IPS-18c (cell line): Measurements from ENCODE around the gene TBX4.
"Not testable (repeated sequence)": the region's sequence is repeated elsewhere in the genome, so short reads cannot be mapped to it uniquely, and the experiment has no call there.

Experiments used
- H3K4me3 ChIP-seq: 2 replicates; pipeline ENCODE4 v1.7.0; 2013; ENCODE audit warnings: low read depth, mild to moderate bottlenecking, low read length, moderate library complexity; ENCODE audit not compliant: insufficient read depth
- H3K9me3 ChIP-seq: one replicate; pipeline ENCODE4 v1.6.1; 2013; ENCODE audit warnings: mild to moderate bottlenecking, low read length, moderate library complexity; ENCODE audit not compliant: control insufficient read depth, insufficient read depth

Gene TBX4

DNA sequence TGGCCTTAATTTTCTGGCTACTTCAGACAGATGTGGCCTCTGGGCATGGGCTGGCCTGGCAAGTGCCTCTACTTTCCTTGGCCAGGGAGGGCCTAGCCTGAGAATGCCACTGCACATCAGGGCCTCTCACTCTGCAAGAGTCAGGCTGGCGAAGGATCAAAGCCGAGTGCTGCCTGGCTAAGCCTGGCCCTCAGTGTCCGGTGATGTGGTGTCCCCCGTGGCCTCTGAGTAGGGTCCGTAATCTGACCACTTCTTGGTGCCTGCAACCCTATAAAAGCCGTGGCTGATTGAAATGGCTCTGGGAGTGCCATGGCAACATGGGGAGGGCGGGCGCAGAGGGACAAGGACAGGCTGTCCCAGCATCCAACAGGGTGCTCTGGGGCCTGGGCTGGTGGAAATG is 30.2 kb downstream of the TBX4 start:
- H3K9me3 ChIP-seq, result no peaks in the 10 kb centered on the region
- H3K4me3 ChIP-seq, result no peak overlapping the region

DNA sequence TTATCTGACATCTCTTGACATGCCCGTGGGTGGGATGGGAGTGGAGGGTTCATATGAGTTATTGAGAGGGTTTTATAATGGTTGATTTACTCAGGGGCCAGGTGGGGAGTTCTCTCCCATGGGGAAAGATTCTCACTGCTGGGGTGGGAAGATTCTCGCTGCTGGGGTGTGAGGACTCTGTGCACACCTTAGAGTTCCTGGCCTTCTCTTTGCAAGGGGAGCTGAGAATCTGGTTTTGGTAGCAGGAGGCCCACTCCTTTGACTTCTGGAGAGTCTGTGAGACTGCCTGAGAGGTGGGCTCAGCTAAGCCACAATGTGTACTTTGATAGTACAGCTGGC is 31.5 kb downstream of the TBX4 start:
- Histone ChIP-seq H3K9me3 (no peaks in the 10 kb centered on the region), H3K4me3 (no peak overlapping the region)

GRCh38 chr17:61484174-61484573 is 32.0 kb downstream of the TBX4 start:
- Histone ChIP-seq H3K4me3 (no peak overlapping the region), H3K9me3 (no peaks in the 10 kb centered on the region)

GRCh38 chr17:61485067-61485775 is 33.0 kb downstream of the TBX4 start:
- H3K4me3 ChIP-seq, result no peak overlapping the region
- no peaks in the 10 kb centered on the region for H3K9me3 ChIP-seq

DNA sequence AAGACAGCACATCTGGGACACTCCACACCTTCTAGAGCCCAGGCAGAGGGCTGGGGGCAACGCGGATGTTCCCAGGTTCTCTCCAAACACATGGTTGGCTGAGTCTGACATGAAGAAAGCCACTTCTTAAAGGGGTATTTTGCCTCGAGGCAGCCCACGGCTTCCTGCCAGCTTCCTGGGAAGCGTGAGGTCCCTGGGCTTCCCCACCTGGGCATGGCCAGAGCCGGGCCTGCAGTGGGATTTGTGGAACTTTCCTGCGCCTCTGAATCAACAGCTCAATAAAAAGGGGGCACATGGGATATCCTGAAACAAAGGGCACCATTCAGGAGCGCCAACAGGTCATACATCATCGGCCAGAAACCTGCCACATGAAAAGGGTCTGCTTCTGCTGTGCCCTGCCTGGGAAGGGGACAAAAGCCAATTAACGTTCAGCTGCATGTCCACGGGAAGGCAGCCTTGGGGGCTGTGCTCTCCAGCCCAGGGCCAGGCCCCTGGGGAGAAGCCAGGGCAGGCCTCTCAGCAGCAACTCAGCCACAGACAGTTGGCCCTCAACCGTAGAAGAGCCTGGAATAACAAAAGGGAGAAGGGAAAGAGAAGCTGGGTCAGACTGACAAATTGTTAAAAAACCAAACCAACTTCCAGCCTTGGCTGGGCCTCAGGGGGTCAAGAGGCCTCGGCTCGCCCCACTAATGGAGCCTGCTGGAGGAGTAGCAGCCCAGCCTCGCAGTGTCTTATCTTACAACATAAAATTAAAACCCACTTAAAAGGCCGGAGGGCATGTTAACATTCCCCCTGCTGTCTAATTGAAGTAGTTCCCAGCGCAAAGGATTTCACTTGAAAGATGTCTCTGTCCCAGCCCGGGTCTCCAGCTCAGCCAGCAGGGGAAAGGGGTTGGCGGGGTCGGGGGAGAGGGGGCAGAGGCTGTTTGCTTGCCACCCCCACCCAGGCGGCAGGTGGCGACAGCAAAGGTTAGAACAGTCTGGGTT is 34.2 kb downstream of the TBX4 start:
- H3K4me3 ChIP-seq, result no peak overlapping the region
- H3K9me3 ChIP-seq, result no peaks in the 10 kb centered on the region

- H3K9me3 ChIP-seq, result no peaks in the 10 kb centered on the region
- H3K4me3 ChIP-seq, result no peak overlapping the region
Observed at GRCh38 chr17:61487161-61487988, 35.2 kb downstream of the TBX4 start.

- H3K9me3 ChIP-seq, result no peaks in the 10 kb centered on the region
- H3K4me3 ChIP-seq, result no peak overlapping the region
Observed at GRCh38 chr17:61487989-61488595, 35.9 kb downstream of the TBX4 start.

GRCh38 chr17:61488878-61489718 is 36.9 kb downstream of the TBX4 start:
- H3K9me3 ChIP-seq, result no peaks in the 10 kb centered on the region
- no peak overlapping the region for H3K4me3 ChIP-seq

GRCh38 chr17:61489719-61490490 is 37.7 kb downstream of the TBX4 start:
- H3K9me3 ChIP-seq, result no peaks in the 10 kb centered on the region
- H3K4me3 ChIP-seq, result no peak overlapping the region

DNA sequence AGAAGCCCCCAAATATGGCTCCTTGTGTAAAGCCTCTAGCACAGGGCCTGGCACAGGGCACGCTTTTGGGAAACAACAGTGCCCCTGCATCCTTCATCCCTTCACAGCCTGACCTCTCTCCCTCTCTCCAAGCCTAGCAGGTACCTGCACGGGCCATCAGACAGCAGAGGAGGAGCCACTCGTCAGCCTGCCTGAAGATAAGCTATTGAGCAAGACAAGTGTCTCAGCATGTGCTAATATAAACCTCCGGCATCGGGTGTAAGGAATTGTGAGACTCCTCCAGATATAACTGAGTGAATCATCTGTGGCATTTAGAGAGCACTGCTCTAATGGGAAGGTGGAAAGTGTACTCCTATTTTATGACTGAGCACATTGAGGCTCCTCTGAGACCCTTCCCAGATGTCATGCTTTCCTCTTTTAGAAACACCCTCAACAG is 38.3 kb downstream of the TBX4 start:
- H3K9me3 ChIP-seq, result no peaks in the 10 kb centered on the region

GRCh38 chr17:61491981-61492380 is 39.8 kb downstream of the TBX4 start:
- Histone ChIP-seq H3K4me3 (no peak overlapping the region), H3K9me3 (no peaks in the 10 kb centered on the region)

More for the DNA sequence above, 38.3 kb downstream of the TBX4 start:
- no peak overlapping the region for H3K4me3 ChIP-seq

DNA sequence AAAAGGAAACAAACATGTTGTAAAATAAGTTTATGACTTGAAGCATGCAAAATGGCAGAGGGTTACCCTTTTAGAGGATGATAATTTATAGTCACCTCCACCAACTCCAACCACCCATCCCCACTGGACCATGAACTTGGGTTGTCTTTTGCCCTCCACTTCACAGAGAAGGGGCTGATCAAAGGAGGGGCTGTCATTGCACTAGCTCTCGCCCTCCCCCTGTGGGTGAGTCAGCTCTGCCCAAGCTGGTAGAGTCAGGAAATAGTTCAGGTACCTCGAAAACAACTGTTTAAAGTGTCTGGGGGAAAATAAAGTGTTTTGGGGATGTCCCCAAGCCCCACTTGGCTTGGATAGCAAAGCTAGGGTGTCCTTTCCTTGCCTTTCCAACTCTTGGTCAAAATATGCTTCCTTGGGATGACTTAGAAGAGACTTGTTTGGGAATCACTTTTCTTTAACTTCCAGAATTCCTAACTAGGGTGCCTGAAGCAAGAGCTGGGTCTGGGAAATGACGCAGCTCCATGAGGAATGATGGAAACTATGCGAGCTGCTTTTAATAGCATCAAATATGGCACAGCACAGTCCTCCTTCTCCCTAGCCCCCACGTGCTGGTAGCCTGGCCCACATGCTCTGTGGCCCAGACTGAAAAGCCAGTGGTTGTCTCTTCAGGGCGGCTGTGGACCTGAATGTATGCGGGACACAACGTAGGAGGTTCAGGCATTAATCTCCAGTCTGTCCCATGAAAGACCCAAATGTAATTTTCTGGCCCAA is 40.7 kb downstream of the TBX4 start:
- Histone ChIP-seq H3K4me3 (no peak overlapping the region), H3K9me3 (no peaks in the 10 kb centered on the region)

- not testable (repeated sequence) for H3K4me3 ChIP-seq, H3K9me3 ChIP-seq
Observed at GRCh38 chr17:61493830-61494324, 41.7 kb downstream of the TBX4 start.

DNA sequence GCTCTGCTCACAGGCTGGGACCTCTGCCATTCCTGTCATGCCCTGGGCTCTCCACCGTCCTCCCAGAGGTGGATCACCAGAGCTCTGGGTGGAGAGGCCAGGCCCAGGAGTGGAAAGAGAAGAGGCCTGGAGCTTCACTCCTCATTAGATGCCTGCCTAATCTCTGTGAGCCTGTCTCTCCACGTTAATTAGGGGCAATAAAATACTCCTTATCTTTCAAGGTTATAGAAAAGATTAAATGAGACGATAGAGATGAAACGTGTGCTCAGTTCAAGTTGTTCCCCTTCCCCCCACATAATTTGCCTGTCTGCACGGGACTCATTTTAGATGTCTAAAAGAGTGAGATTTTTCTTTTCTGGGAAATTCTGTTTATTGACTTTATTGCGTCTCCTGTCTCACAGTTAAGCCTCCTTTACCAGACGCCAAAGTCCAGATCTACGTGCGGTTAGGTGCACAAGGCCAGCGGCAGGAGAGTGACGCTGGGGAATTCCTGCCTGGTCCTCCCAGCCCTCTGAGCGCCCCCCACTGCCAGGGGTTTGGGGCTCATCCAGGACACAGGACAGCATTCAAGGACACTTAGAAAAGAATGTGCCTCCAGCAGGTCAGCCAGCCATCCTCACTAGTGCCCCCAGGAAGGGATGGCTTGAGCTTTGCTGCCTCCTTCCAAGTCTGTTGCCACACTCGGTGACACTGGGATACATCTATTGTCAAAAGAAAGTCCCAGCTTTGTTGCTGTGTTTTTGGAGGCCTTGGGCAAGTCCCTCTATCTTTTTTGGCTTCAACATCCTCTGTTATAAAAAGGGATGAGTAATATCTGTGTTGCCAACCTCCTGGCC is 42.3 kb downstream of the TBX4 start:
- Histone ChIP-seq H3K4me3 (no peak overlapping the region), H3K9me3 (no peaks in the 10 kb centered on the region)
